ENCODE results near the gene SLC32A1.

- TF ChIP-seq, protein P1, sequence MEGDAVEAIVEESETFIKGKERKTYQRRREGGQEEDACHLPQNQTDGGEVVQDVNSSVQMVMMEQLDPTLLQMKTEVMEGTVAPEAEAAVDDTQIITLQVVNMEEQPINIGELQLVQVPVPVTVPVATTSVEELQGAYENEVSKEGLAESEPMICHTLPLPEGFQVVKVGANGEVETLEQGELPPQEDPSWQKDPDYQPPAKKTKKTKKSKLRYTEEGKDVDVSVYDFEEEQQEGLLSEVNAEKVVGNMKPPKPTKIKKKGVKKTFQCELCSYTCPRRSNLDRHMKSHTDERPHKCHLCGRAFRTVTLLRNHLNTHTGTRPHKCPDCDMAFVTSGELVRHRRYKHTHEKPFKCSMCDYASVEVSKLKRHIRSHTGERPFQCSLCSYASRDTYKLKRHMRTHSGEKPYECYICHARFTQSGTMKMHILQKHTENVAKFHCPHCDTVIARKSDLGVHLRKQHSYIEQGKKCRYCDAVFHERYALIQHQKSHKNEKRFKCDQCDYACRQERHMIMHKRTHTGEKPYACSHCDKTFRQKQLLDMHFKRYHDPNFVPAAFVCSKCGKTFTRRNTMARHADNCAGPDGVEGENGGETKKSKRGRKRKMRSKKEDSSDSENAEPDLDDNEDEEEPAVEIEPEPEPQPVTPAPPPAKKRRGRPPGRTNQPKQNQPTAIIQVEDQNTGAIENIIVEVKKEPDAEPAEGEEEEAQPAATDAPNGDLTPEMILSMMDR (conservative IDR thresholded peaks at IDR 0.05 in 1 of 2, IDR thresholded peaks at IDR 0.05 in 1 of 2; ENCODE audit: low read depth in 1 of 2, low read length in 2 of 2) = no peak
- TF ChIP-seq EZH2 (IDR thresholded peaks at IDR 0.05; ENCODE audit: low read length, missing control alignments) = no peak
These were observed 37.9 kb downstream of the SLC32A1 start for GRCh38 chr20:38762174-38762573.

All from fibroblast of lung (primary cell).